MM.1S (cell line): ENCODE results near the gene SYK.
A peak's percentile ranks its signal among the peaks of the same experiment; 100 is the strongest.

Experiments
- DNase-seq: peaks from one replicate; pipeline ENCODE4 v3.0.0-alpha.2; 2015
- H2AFZ ChIP-seq: fragments of 300-600 bp; sonication (generic); 2 replicates; pipeline ENCODE4 v1.6.0; 2016; ENCODE audit warnings: antibody characterized with exemption, low read length
- H3F3A ChIP-seq: fragments of 300-600 bp; sonication (generic); 2 replicates; pipeline ENCODE4 v1.6.1; 2016; ENCODE audit warnings: mild to moderate bottlenecking, antibody characterized with exemption, low read length, moderate library complexity, mixed read lengths; ENCODE audit not compliant: insufficient read depth
- H3K27ac ChIP-seq: fragments of 300-600 bp; sonication (generic); 2 replicates; pipeline ENCODE4 v1.5.1; 2016; ENCODE audit warnings: mild to moderate bottlenecking, low read length
- H3K27me3 ChIP-seq: fragments of 300-600 bp; sonication (generic); replicated peaks from 2 replicates; pipeline ENCODE4 v1.6.0; 2016; ENCODE audit warnings: low read length; ENCODE audit not compliant: insufficient read depth
- H3K36me3 ChIP-seq: fragments of 300-600 bp; sonication (generic); replicated peaks from 2 replicates; pipeline ENCODE4 v1.6.1; 2016; ENCODE audit warnings: mild to moderate bottlenecking, low read length, mixed read lengths; ENCODE audit not compliant: insufficient read depth
- H3K4me1 ChIP-seq: fragments of 300-600 bp; sonication (generic); 2 replicates; pipeline ENCODE4 v1.6.1; 2016; ENCODE audit warnings: low read length, mixed read lengths
- H3K4me2 ChIP-seq: fragments of 300-600 bp; sonication (generic); 2 replicates; pipeline ENCODE4 v1.6.0; 2016; ENCODE audit warnings: low read depth, low read length
- H3K4me3 ChIP-seq: fragments of 300-600 bp; sonication (generic); 2 replicates; pipeline ENCODE4 v1.5.1; 2016; ENCODE audit warnings: low read length, mixed read lengths
- H3K79me2 ChIP-seq: fragments of 300-600 bp; sonication (generic); 2 replicates; pipeline ENCODE4 v1.6.1; 2016; ENCODE audit warnings: mixed run types, low read length, mixed read lengths
- H3K9ac ChIP-seq: fragments of 300-600 bp; sonication (generic); 2 replicates; pipeline ENCODE4 v1.6.1; 2016; ENCODE audit warnings: low read length, mixed read lengths
- H3K9me2 ChIP-seq: fragments of 300-600 bp; sonication (generic); replicated peaks from 2 replicates; pipeline ENCODE4 v1.6.1; 2016; ENCODE audit warnings: mild to moderate bottlenecking, low read length, mixed read lengths; ENCODE audit not compliant: insufficient read depth
- H3K9me3 ChIP-seq: fragments of 300-600 bp; sonication (generic); replicated peaks from 2 replicates; pipeline ENCODE4 v1.6.1; 2016; ENCODE audit warnings: mild to moderate bottlenecking, low read length, mixed read lengths; ENCODE audit not compliant: insufficient read depth
- H4K20me1 ChIP-seq: fragments of 300-600 bp; sonication (generic); 2 replicates; pipeline ENCODE4 v1.6.1; 2016; ENCODE audit warnings: mild to moderate bottlenecking, low read length, moderate library complexity, mixed read lengths; ENCODE audit not compliant: insufficient read depth
- CTCF ChIP-seq: fragments of 300-600 bp; sonication (generic); IDR thresholded peaks from 2 replicates; pipeline ENCODE4 v1.5.1; 2016; ENCODE audit warnings: antibody characterized with exemption, low read length, mixed read lengths
- EZH2 ChIP-seq: fragments of 300-600 bp; sonication (generic); optimal IDR thresholded peaks from 2 replicates; pipeline ENCODE3; 2017; ENCODE audit warnings: low read depth, mild to moderate bottlenecking, antibody characterized with exemption, low read length, mixed read lengths
- EZH2phosphoT487 ChIP-seq: fragments of 300-600 bp; sonication (generic); IDR thresholded peaks from 2 replicates; pipeline ENCODE4 v1.6.1; 2018; ENCODE audit warnings: antibody characterized with exemption, low read length

Gene SYK

GRCh38 chr9:90838098-90838497, 36.5 kb downstream of the SYK start:
- Histone ChIP-seq H2AFZ (no peak overlapping the region), H3K9me3 (no peaks in the 10 kb centered on the region), H3K4me3 (no peak overlapping the region), H3K9me2 (no peaks in the 10 kb centered on the region), H3K9ac (no peak overlapping the region), H3F3A (peaks cover 6% of the 10 kb centered on the region; the same call in 1 of the 2 replicates), H3K4me1 (peaks cover 26% of the 10 kb centered on the region), H3K4me2 (no peak overlapping the region), H3K27me3 (no peaks in the 10 kb centered on the region), H4K20me1 (no peaks in the 10 kb centered on the region), H3K27ac (peak overlapping the region; percentile 44; the same call in 1 of the 2 replicates), H3K79me2 (peaks cover 20% of the 10 kb centered on the region), H3K36me3 (no peaks in the 10 kb centered on the region)
- TF ChIP-seq EZH2phosphoT487 (no peak), CTCF (peak; percentile 31), EZH2 (no peak)
- peak; percentile 15 for DNase-seq

GRCh38 chr9:90838581-90839154, 37.0 kb downstream of the SYK start:
- Histone ChIP-seq H2AFZ (no peak overlapping the region), H3K4me2 (peak overlapping the region; percentile 16; the same call in 1 of the 2 replicates), H3K9me3 (no peaks in the 10 kb centered on the region), H3K9me2 (no peaks in the 10 kb centered on the region), H3K27me3 (no peaks in the 10 kb centered on the region), H3K79me2 (peaks cover 17% of the 10 kb centered on the region), H3K4me3 (no peak overlapping the region), H4K20me1 (no peaks in the 10 kb centered on the region), H3K27ac (peak overlapping the region; percentile 44; the same call in 1 of the 2 replicates), H3K9ac (no peak overlapping the region), H3F3A (peaks cover 6% of the 10 kb centered on the region; the same call in 1 of the 2 replicates), H3K36me3 (no peaks in the 10 kb centered on the region), H3K4me1 (peaks cover 26% of the 10 kb centered on the region)
- no peak for TF ChIP-seq CTCF
- no peak for TF ChIP-seq EZH2phosphoT487
- TF ChIP-seq EZH2: no peak
- no peak for DNase-seq

- Histone ChIP-seq H3K4me1 (peaks cover 26% of the 10 kb centered on the region), H3K36me3 (no peaks in the 10 kb centered on the region), H3K27ac (peak overlapping the region; percentile 44; the same call in 1 of the 2 replicates), H3K9me2 (no peaks in the 10 kb centered on the region), H3K79me2 (peaks cover 12% of the 10 kb centered on the region), H3F3A (peaks cover 6% of the 10 kb centered on the region; the same call in 1 of the 2 replicates), H4K20me1 (no peaks in the 10 kb centered on the region), H3K27me3 (no peaks in the 10 kb centered on the region), H3K4me2 (peak overlapping the region; percentile 16; the same call in 1 of the 2 replicates), H2AFZ (no peak overlapping the region), H3K9me3 (no peaks in the 10 kb centered on the region), H3K9ac (no peak overlapping the region), H3K4me3 (no peak overlapping the region)
- DNase-seq: peak; percentile 77
- TF ChIP-seq CTCF: 0 out of 2 replicates have a peak, but pooled peaks have one; percentile 5
- no peak for TF ChIP-seq EZH2
- TF ChIP-seq EZH2phosphoT487: no peak
Measured at GRCh38 chr9:90839183-90839728, 37.6 kb downstream of the SYK start.
